Neural cell (in vitro differentiated cells): ENCODE results near the gene ENTPD1. TPM values are rescaled to one million over a fixed set of nuclear protein-coding genes. Genes with fewer than 3 reads are reported as not detected.

Experiments
- H2AFZ ChIP-seq: fragments of 200-600, 300-800 bp; sonication (generic), shearing (Covaris generic); 2 replicates; pipeline ENCODE4 v1.6.0; 2014; ENCODE audit warnings: low read depth, mild to moderate bottlenecking, antibody characterized with exemption, low read length, moderate library complexity
- H3F3A ChIP-seq: fragments of 200-600 bp; shearing (Covaris generic); 2 replicates; pipeline ENCODE4 v1.6.1; 2016; ENCODE audit warnings: mild to moderate bottlenecking, moderate library complexity, mixed read lengths, antibody characterized with exemption, low read length; ENCODE audit not compliant: insufficient read depth, poor library complexity, severe bottlenecking
- H3K27ac ChIP-seq: fragments of 200-600, 300-800 bp; sonication (generic), shearing (Covaris generic); 2 replicates; pipeline ENCODE4 v1.5.1; 2014; ENCODE audit warnings: mild to moderate bottlenecking, low read length, moderate library complexity
- H3K27me3 ChIP-seq: fragments of 300-800, 200-600 bp; sonication (generic), shearing (Covaris generic); 2 replicates; pipeline ENCODE4 v1.6.0; 2014; ENCODE audit warnings: mild to moderate bottlenecking, low read depth, low read length, moderate library complexity; ENCODE audit not compliant: insufficient read depth
- H3K36me3 ChIP-seq: fragments of 300-800, 200-600 bp; sonication (generic), shearing (Covaris generic); 2 replicates; pipeline ENCODE4 v1.5.1; 2014; ENCODE audit warnings: mild to moderate bottlenecking, antibody characterized with exemption, low read length, moderate library complexity; ENCODE audit not compliant: insufficient read depth
- H3K4me2 ChIP-seq: fragments of 300-800, 200-600 bp; sonication (generic), shearing (Covaris generic); 2 replicates; pipeline ENCODE4 v1.6.0; 2014; ENCODE audit warnings: mild to moderate bottlenecking, low read length
- H3K4me3 ChIP-seq: fragments of 300-800, 200-600 bp; sonication (generic), shearing (Covaris generic); 2 replicates; pipeline ENCODE4 v1.5.1; 2014; ENCODE audit warnings: mild to moderate bottlenecking, low read length, moderate library complexity
- H3K79me2 ChIP-seq: fragments of 200-600 bp; shearing (Covaris generic); replicated peaks from 2 replicates; pipeline ENCODE4 v1.6.0; 2014; ENCODE audit warnings: mild to moderate bottlenecking, low read length, moderate library complexity; ENCODE audit not compliant: insufficient read depth
- H3K9ac ChIP-seq: fragments of 300-800, 200-600 bp; sonication (generic), shearing (Covaris generic); 2 replicates; pipeline ENCODE4 v1.6.1; 2016; ENCODE audit warnings: mild to moderate bottlenecking, low read length, mixed read lengths
- H3K9me2 ChIP-seq: fragments of 200-600 bp; shearing (Covaris generic); 2 replicates; pipeline ENCODE4 v1.6.1; 2016; ENCODE audit warnings: mild to moderate bottlenecking, low read length, mixed read lengths; ENCODE audit not compliant: insufficient read depth
- H3K9me3 ChIP-seq: fragments of 200-600, 300-800 bp; sonication (generic), shearing (Covaris generic); 2 replicates; pipeline ENCODE4 v1.6.1; 2016; ENCODE audit warnings: mild to moderate bottlenecking, mixed run types, low read length, moderate library complexity, mixed read lengths
- H4K20me1 ChIP-seq: fragments of 200-600 bp; shearing (Covaris generic); 2 replicates; pipeline ENCODE4 v1.6.1; 2016; ENCODE audit warnings: mild to moderate bottlenecking, mixed run types; ENCODE audit not compliant: insufficient read depth
- EP300 ChIP-seq: fragments of 450-650 bp; conservative IDR thresholded peaks from 2 replicates; pipeline ENCODE4 v1.6.1; 2014; ENCODE audit warnings: antibody characterized with exemption, mild to moderate bottlenecking, moderate library complexity; ENCODE audit not compliant: poor library complexity, severe bottlenecking
- EZH2 ChIP-seq: fragments of 200-600, 300-800 bp; shearing (Covaris generic), sonication (generic); IDR thresholded peaks from 2 replicates; pipeline ENCODE4 v1.6.1; 2014; ENCODE audit warnings: antibody characterized with exemption, low read length, borderline replicate concordance, mild to moderate bottlenecking; ENCODE audit not compliant: insufficient read depth, poor library complexity, severe bottlenecking
- MXI1 ChIP-seq: fragments of 450-650 bp; conservative IDR thresholded peaks from 2 replicates; pipeline ENCODE4 v1.6.1; 2014; ENCODE audit warnings: antibody characterized with exemption, mild to moderate bottlenecking; ENCODE audit not compliant: poor library complexity, severe bottlenecking
- POLR2AphosphoS5 ChIP-seq: IDR thresholded peaks from 2 replicates; pipeline ENCODE4 v1.6.1; 2012
- RAD21 ChIP-seq: fragments of 450-650 bp; conservative IDR thresholded peaks from 2 replicates; pipeline ENCODE4 v1.6.1; 2014; ENCODE audit warnings: antibody characterized with exemption, mild to moderate bottlenecking, moderate library complexity
- SMC3 ChIP-seq: fragments of 450-650 bp; conservative IDR thresholded peaks from 2 replicates; pipeline ENCODE4 v1.6.1; 2014; ENCODE audit warnings: antibody characterized with exemption, mild to moderate bottlenecking, moderate library complexity; ENCODE audit not compliant: poor library complexity
- TAF1 ChIP-seq: IDR thresholded peaks from 2 replicates; pipeline ENCODE4 v1.6.1; 2012; ENCODE audit warnings: low read depth
- polyA plus RNA-seq: library from polyadenylated mRNA; depleted of rRNA; stranded (reverse); fragments of >200 nt; gene quantifications from 2 replicates; pipeline ENCODE4 v1.2.3, GENCODE V29; 2014
- TF ChIP-seq, protein P1 (sequence below): IDR thresholded peaks from 2 replicates; pipeline ENCODE4 v1.6.1; 2012; ENCODE audit warnings: borderline replicate concordance
- TF ChIP-seq, protein P2 (sequence below): fragments of 450-650 bp; IDR thresholded peaks from 2 replicates; pipeline ENCODE4 v1.5.1; 2014; ENCODE audit warnings: antibody characterized with exemption, mild to moderate bottlenecking, moderate library complexity; ENCODE audit not compliant: poor library complexity, severe bottlenecking

Gene ENTPD1
- polyA plus RNA-seq, 1 donor from 2014 or later: 0.57 TPM

GRCh38 chr10:95837356-95837776 is 81.4 kb downstream of the ENTPD1 start:
- no peaks in the 10 kb centered on the region for H3K27me3 ChIP-seq
- H4K20me1 ChIP-seq: no peaks in the 10 kb centered on the region
- no peaks in the 10 kb centered on the region for H3K9me3 ChIP-seq
- no peak overlapping the region for H3K4me2 ChIP-seq
- TF ChIP-seq, protein P1, sequence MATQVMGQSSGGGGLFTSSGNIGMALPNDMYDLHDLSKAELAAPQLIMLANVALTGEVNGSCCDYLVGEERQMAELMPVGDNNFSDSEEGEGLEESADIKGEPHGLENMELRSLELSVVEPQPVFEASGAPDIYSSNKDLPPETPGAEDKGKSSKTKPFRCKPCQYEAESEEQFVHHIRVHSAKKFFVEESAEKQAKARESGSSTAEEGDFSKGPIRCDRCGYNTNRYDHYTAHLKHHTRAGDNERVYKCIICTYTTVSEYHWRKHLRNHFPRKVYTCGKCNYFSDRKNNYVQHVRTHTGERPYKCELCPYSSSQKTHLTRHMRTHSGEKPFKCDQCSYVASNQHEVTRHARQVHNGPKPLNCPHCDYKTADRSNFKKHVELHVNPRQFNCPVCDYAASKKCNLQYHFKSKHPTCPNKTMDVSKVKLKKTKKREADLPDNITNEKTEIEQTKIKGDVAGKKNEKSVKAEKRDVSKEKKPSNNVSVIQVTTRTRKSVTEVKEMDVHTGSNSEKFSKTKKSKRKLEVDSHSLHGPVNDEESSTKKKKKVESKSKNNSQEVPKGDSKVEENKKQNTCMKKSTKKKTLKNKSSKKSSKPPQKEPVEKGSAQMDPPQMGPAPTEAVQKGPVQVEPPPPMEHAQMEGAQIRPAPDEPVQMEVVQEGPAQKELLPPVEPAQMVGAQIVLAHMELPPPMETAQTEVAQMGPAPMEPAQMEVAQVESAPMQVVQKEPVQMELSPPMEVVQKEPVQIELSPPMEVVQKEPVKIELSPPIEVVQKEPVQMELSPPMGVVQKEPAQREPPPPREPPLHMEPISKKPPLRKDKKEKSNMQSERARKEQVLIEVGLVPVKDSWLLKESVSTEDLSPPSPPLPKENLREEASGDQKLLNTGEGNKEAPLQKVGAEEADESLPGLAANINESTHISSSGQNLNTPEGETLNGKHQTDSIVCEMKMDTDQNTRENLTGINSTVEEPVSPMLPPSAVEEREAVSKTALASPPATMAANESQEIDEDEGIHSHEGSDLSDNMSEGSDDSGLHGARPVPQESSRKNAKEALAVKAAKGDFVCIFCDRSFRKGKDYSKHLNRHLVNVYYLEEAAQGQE: no peak
- TF ChIP-seq TAF1 (no peak), MXI1 (no peak), EZH2 (no peak), SMC3 (no peak), RAD21 (no peak), POLR2AphosphoS5 (no peak), EP300 (no peak)
- TF ChIP-seq, protein P2, sequence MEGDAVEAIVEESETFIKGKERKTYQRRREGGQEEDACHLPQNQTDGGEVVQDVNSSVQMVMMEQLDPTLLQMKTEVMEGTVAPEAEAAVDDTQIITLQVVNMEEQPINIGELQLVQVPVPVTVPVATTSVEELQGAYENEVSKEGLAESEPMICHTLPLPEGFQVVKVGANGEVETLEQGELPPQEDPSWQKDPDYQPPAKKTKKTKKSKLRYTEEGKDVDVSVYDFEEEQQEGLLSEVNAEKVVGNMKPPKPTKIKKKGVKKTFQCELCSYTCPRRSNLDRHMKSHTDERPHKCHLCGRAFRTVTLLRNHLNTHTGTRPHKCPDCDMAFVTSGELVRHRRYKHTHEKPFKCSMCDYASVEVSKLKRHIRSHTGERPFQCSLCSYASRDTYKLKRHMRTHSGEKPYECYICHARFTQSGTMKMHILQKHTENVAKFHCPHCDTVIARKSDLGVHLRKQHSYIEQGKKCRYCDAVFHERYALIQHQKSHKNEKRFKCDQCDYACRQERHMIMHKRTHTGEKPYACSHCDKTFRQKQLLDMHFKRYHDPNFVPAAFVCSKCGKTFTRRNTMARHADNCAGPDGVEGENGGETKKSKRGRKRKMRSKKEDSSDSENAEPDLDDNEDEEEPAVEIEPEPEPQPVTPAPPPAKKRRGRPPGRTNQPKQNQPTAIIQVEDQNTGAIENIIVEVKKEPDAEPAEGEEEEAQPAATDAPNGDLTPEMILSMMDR: no peak
- no peaks in the 10 kb centered on the region for H3F3A ChIP-seq
- H3K36me3 ChIP-seq: no peaks in the 10 kb centered on the region
- no peak overlapping the region for H3K4me3 ChIP-seq
- H3K9me2 ChIP-seq: no peaks in the 10 kb centered on the region
- H3K79me2 ChIP-seq: no peaks in the 10 kb centered on the region
- no peak overlapping the region for H3K27ac ChIP-seq
- H2AFZ ChIP-seq: no peak overlapping the region
- no peak overlapping the region for H3K9ac ChIP-seq

- H3K4me3 ChIP-seq: no peak overlapping the region
- H3K9ac ChIP-seq: no peak overlapping the region
- no peak overlapping the region for H2AFZ ChIP-seq
- no peaks in the 10 kb centered on the region for H3K9me2 ChIP-seq
- H3K9me3 ChIP-seq: no peaks in the 10 kb centered on the region
- no peaks in the 10 kb centered on the region for H4K20me1 ChIP-seq
- no peak overlapping the region for H3K4me2 ChIP-seq
- TF ChIP-seq EP300: no peak
- no peak for TF ChIP-seq EZH2
- TF ChIP-seq, protein P2: no peak
- TF ChIP-seq TAF1: no peak
- no peak for TF ChIP-seq SMC3
- TF ChIP-seq RAD21: no peak
- no peak for TF ChIP-seq MXI1
- TF ChIP-seq POLR2AphosphoS5: no peak
- TF ChIP-seq, protein P1: no peak
- H3K27me3 ChIP-seq: no peaks in the 10 kb centered on the region
- no peaks in the 10 kb centered on the region for H3K36me3 ChIP-seq
- no peaks in the 10 kb centered on the region for H3K79me2 ChIP-seq
- no peak overlapping the region for H3K27ac ChIP-seq
- no peaks in the 10 kb centered on the region for H3F3A ChIP-seq
Observed at GRCh38 chr10:95837783-95838182, 81.8 kb downstream of the ENTPD1 start.
